LNCaP clone FGC (cell line): Measurements from ENCODE around the gene SORBS1.

Experiments used
- DNase-seq: peaks from one replicate; pipeline ENCODE4 v3.0.0-alpha.2; 2011; ENCODE audit warnings: low read depth
- H3K4me3 ChIP-seq: 2 replicates; pipeline ENCODE4 v1.5.1; 2011; ENCODE audit warnings: mild to moderate bottlenecking, low read depth, low read length, control low read depth
- CTCF ChIP-seq: IDR thresholded peaks from 2 replicates; pipeline ENCODE4 v1.5.1; 2012; ENCODE audit warnings: mild to moderate bottlenecking; ENCODE audit not compliant: control insufficient read depth, insufficient read depth; ENCODE audit errors: extremely low read depth

Gene SORBS1

GRCh38 chr10:95522117-95522516 is 39.1 kb downstream of the SORBS1 start:
- TF ChIP-seq CTCF: no peak
- DNase-seq: no peak

GRCh38 chr10:95520617-95521016 is 40.6 kb downstream of the SORBS1 start:
- no peak for TF ChIP-seq CTCF
- no peak for DNase-seq
- H3K4me3 ChIP-seq: no peak overlapping the region

More at GRCh38 chr10:95522117-95522516, 39.1 kb downstream of the SORBS1 start:
- no peak overlapping the region for H3K4me3 ChIP-seq

GRCh38 chr10:95518455-95519452 is 42.4 kb downstream of the SORBS1 start:
- no peak for DNase-seq
- no peak overlapping the region for H3K4me3 ChIP-seq
- no peak for TF ChIP-seq CTCF

- no peak for DNase-seq
- no peak for TF ChIP-seq CTCF
- no peak overlapping the region for H3K4me3 ChIP-seq
Observed at GRCh38 chr10:95517536-95518454, 43.4 kb downstream of the SORBS1 start.

- DNase-seq: no peak
- no peak for TF ChIP-seq CTCF
- H3K4me3 ChIP-seq: no peak overlapping the region
Observed at GRCh38 chr10:95516774-95517373, 44.3 kb downstream of the SORBS1 start.

- no peak for DNase-seq
- H3K4me3 ChIP-seq: no peak overlapping the region
- TF ChIP-seq CTCF: no peak
Observed at GRCh38 chr10:95513941-95514392, 47.2 kb downstream of the SORBS1 start.
